ENCODE measurements around the gene LBX1.

LBX1 gene

GRCh38 chr10:101244321-101245050, 15.2 kb upstream of the LBX1 start:
- H3K27ac ChIP-seq (ENCODE audit: insufficient read depth, low read depth, low read length, poor library complexity, severe bottlenecking): no peak overlapping the region
- no peak overlapping the region for H3K4me3 ChIP-seq (ENCODE audit: insufficient read depth, low read depth, low read length)
- no peaks in the 10 kb centered on the region for H3K4me1 ChIP-seq (ENCODE audit: control insufficient read depth, insufficient read depth, low read length)
- no peaks in the 10 kb centered on the region for H3K9me3 ChIP-seq (ENCODE audit: control insufficient read depth, low read length)
- WGBS, 2 experiments: 89 to 91% methylated on average over 9 of the region's 9 CpGs
- H3K27me3 ChIP-seq (ENCODE audit: control insufficient read depth, insufficient read depth, low read length, poor library complexity, severe bottlenecking): peaks cover 86% of the 10 kb centered on the region
- no peaks in the 10 kb centered on the region for H3K36me3 ChIP-seq (ENCODE audit: control insufficient read depth, insufficient read depth, low read length)

- Histone ChIP-seq H3K9me3 (ENCODE audit: control insufficient read depth, low read length) (no peaks in the 10 kb centered on the region), H3K4me1 (ENCODE audit: control insufficient read depth, insufficient read depth, low read length) (peaks cover 3% of the 10 kb centered on the region), H3K27ac (ENCODE audit: insufficient read depth, low read depth, low read length, poor library complexity, severe bottlenecking) (no peak overlapping the region), H3K27me3 (ENCODE audit: control insufficient read depth, insufficient read depth, low read length, poor library complexity, severe bottlenecking) (peaks cover 94% of the 10 kb centered on the region), H3K36me3 (ENCODE audit: control insufficient read depth, insufficient read depth, low read length) (no peaks in the 10 kb centered on the region), H3K4me3 (ENCODE audit: insufficient read depth, low read depth, low read length) (no peak overlapping the region)
- WGBS, 2 experiments: 95% methylated on average over 21 of the region's 21 CpGs
Measured at GRCh38 chr10:101241840-101242707, 12.8 kb upstream of the LBX1 start.

- Histone ChIP-seq H3K36me3 (ENCODE audit: control insufficient read depth, insufficient read depth, low read length) (no peaks in the 10 kb centered on the region), H3K4me1 (ENCODE audit: control insufficient read depth, insufficient read depth, low read length) (peaks cover 10% of the 10 kb centered on the region), H3K27me3 (ENCODE audit: control insufficient read depth, insufficient read depth, low read length, poor library complexity, severe bottlenecking) (peaks cover 100% of the 10 kb centered on the region), H3K9me3 (ENCODE audit: control insufficient read depth, low read length) (no peaks in the 10 kb centered on the region), H3K27ac (ENCODE audit: insufficient read depth, low read depth, low read length, poor library complexity, severe bottlenecking) (no peak overlapping the region), H3K4me3 (ENCODE audit: insufficient read depth, low read depth, low read length) (no peak overlapping the region)
- 1% methylated on average over 24 of the region's 24 CpGs for WGBS, 2 experiments
Measured at GRCh38 chr10:101238732-101239105, 9.5 kb upstream of the LBX1 start.

- H3K36me3 ChIP-seq (ENCODE audit: control insufficient read depth, insufficient read depth, low read length): no peaks in the 10 kb centered on the region
- no peak overlapping the region for H3K27ac ChIP-seq (ENCODE audit: insufficient read depth, low read depth, low read length, poor library complexity, severe bottlenecking)
- peaks cover 100% of the 10 kb centered on the region for H3K27me3 ChIP-seq (ENCODE audit: control insufficient read depth, insufficient read depth, low read length, poor library complexity, severe bottlenecking)
- no peaks in the 10 kb centered on the region for H3K9me3 ChIP-seq (ENCODE audit: control insufficient read depth, low read length)
- no peak overlapping the region for H3K4me3 ChIP-seq (ENCODE audit: insufficient read depth, low read depth, low read length)
- peaks cover 10% of the 10 kb centered on the region for H3K4me1 ChIP-seq (ENCODE audit: control insufficient read depth, insufficient read depth, low read length)
- WGBS, 2 experiments: 6% methylated on average over 29 to 30 of the region's 31 CpGs
Measured at GRCh38 chr10:101237982-101238731, 8.9 kb upstream of the LBX1 start.

- Histone ChIP-seq H3K4me1 (ENCODE audit: control insufficient read depth, insufficient read depth, low read length) (peaks cover 10% of the 10 kb centered on the region), H3K36me3 (ENCODE audit: control insufficient read depth, insufficient read depth, low read length) (no peaks in the 10 kb centered on the region), H3K27me3 (ENCODE audit: control insufficient read depth, insufficient read depth, low read length, poor library complexity, severe bottlenecking) (peaks cover 100% of the 10 kb centered on the region), H3K4me3 (ENCODE audit: insufficient read depth, low read depth, low read length) (no peak overlapping the region), H3K27ac (ENCODE audit: insufficient read depth, low read depth, low read length, poor library complexity, severe bottlenecking) (no peak overlapping the region), H3K9me3 (ENCODE audit: control insufficient read depth, low read length) (no peaks in the 10 kb centered on the region)
- 3% methylated on average over 37 to 38 of the region's 38 CpGs for WGBS, 2 experiments
Measured at GRCh38 chr10:101237081-101237981, 8.1 kb upstream of the LBX1 start.

- H3K9me3 ChIP-seq (ENCODE audit: control insufficient read depth, low read length): no peaks in the 10 kb centered on the region
- peaks cover 10% of the 10 kb centered on the region for H3K4me1 ChIP-seq (ENCODE audit: control insufficient read depth, insufficient read depth, low read length)
- H3K27me3 ChIP-seq (ENCODE audit: control insufficient read depth, insufficient read depth, low read length, poor library complexity, severe bottlenecking): peaks cover 100% of the 10 kb centered on the region
- H3K36me3 ChIP-seq (ENCODE audit: control insufficient read depth, insufficient read depth, low read length): no peaks in the 10 kb centered on the region
- no peak overlapping the region for H3K4me3 ChIP-seq (ENCODE audit: insufficient read depth, low read depth, low read length)
- WGBS, 2 experiments: 1% methylated on average over 47 of the region's 47 CpGs
- no peak overlapping the region for H3K27ac ChIP-seq (ENCODE audit: insufficient read depth, low read depth, low read length, poor library complexity, severe bottlenecking)
Measured at GRCh38 chr10:101236376-101237080, 7.3 kb upstream of the LBX1 start.

GRCh38 chr10:101235766-101236165, 6.5 kb upstream of the LBX1 start:
- peaks cover 100% of the 10 kb centered on the region for H3K27me3 ChIP-seq (ENCODE audit: control insufficient read depth, insufficient read depth, low read length, poor library complexity, severe bottlenecking)
- no peak overlapping the region for H3K27ac ChIP-seq (ENCODE audit: insufficient read depth, low read depth, low read length, poor library complexity, severe bottlenecking)
- H3K9me3 ChIP-seq (ENCODE audit: control insufficient read depth, low read length): no peaks in the 10 kb centered on the region
- H3K36me3 ChIP-seq (ENCODE audit: control insufficient read depth, insufficient read depth, low read length): no peaks in the 10 kb centered on the region
- no peak overlapping the region for H3K4me3 ChIP-seq (ENCODE audit: insufficient read depth, low read depth, low read length)
- WGBS, 2 experiments: 2 to 6% methylated on average over 4 of the region's 4 CpGs
- peaks cover 13% of the 10 kb centered on the region for H3K4me1 ChIP-seq (ENCODE audit: control insufficient read depth, insufficient read depth, low read length)

GRCh38 chr10:101234333-101234732, 5.1 kb upstream of the LBX1 start:
- Histone ChIP-seq H3K4me3 (ENCODE audit: insufficient read depth, low read depth, low read length) (no peak overlapping the region), H3K27me3 (ENCODE audit: control insufficient read depth, insufficient read depth, low read length, poor library complexity, severe bottlenecking) (peaks cover 100% of the 10 kb centered on the region), H3K27ac (ENCODE audit: insufficient read depth, low read depth, low read length, poor library complexity, severe bottlenecking) (no peak overlapping the region), H3K4me1 (ENCODE audit: control insufficient read depth, insufficient read depth, low read length) (peaks cover 27% of the 10 kb centered on the region), H3K36me3 (ENCODE audit: control insufficient read depth, insufficient read depth, low read length) (no peaks in the 10 kb centered on the region), H3K9me3 (ENCODE audit: control insufficient read depth, low read length) (no peaks in the 10 kb centered on the region)
- WGBS, 2 experiments: 41 to 46% methylated on average over 1 of the region's 1 CpG

- 18 to 20% methylated on average over 3 of the region's 3 CpGs for WGBS, 2 experiments
- peaks cover 100% of the 10 kb centered on the region for H3K27me3 ChIP-seq (ENCODE audit: control insufficient read depth, insufficient read depth, low read length, poor library complexity, severe bottlenecking)
- no peaks in the 10 kb centered on the region for H3K36me3 ChIP-seq (ENCODE audit: control insufficient read depth, insufficient read depth, low read length)
- H3K4me3 ChIP-seq (ENCODE audit: insufficient read depth, low read depth, low read length): no peak overlapping the region
- H3K4me1 ChIP-seq (ENCODE audit: control insufficient read depth, insufficient read depth, low read length): peaks cover 31% of the 10 kb centered on the region
- H3K9me3 ChIP-seq (ENCODE audit: control insufficient read depth, low read length): no peaks in the 10 kb centered on the region
- no peak overlapping the region for H3K27ac ChIP-seq (ENCODE audit: insufficient read depth, low read depth, low read length, poor library complexity, severe bottlenecking)
Measured at GRCh38 chr10:101233863-101234262, 4.6 kb upstream of the LBX1 start.
